ENCODE results near the gene SMG5.

The SMG5 gene

GRCh38 chr1:156203331-156203730, 79.3 kb downstream of the SMG5 start:
- Histone ChIP-seq H3K36me3 (ENCODE audit: control insufficient read depth, insufficient read depth, low read length) (no peaks in the 10 kb centered on the region), H3K27me3 (ENCODE audit: control insufficient read depth, insufficient read depth, low read length) (no peaks in the 10 kb centered on the region), H3K27ac (no peak overlapping the region), H3K79me2 (no peaks in the 10 kb centered on the region), H2AFZ (no peak overlapping the region), H3K4me2 (ENCODE audit: low read length) (no peak overlapping the region), H3K9me3 (ENCODE audit: control insufficient read depth, low read length) (no peaks in the 10 kb centered on the region), H3K9ac (no peak overlapping the region), H3K4me3 (ENCODE audit: low read depth, low read length) (no peak overlapping the region), H3K4me1 (no peaks in the 10 kb centered on the region)
- no peak for TF ChIP-seq CTCF (IDR thresholded peaks at IDR 0.05)

GRCh38 chr1:156200044-156200443, 82.6 kb downstream of the SMG5 start:
- no peak overlapping the region for H3K9ac ChIP-seq
- no peak overlapping the region for H2AFZ ChIP-seq
- TF ChIP-seq CTCF (IDR thresholded peaks at IDR 0.05): no peak
- no peaks in the 10 kb centered on the region for H3K4me1 ChIP-seq
- H3K9me3 ChIP-seq (ENCODE audit: control insufficient read depth, low read length): no peaks in the 10 kb centered on the region
- no peaks in the 10 kb centered on the region for H3K27me3 ChIP-seq (ENCODE audit: control insufficient read depth, insufficient read depth, low read length)
- no peak overlapping the region for H3K4me3 ChIP-seq (ENCODE audit: low read depth, low read length)
- H3K4me2 ChIP-seq (ENCODE audit: low read length): no peak overlapping the region
- no peaks in the 10 kb centered on the region for H3K36me3 ChIP-seq (ENCODE audit: control insufficient read depth, insufficient read depth, low read length)
- H3K79me2 ChIP-seq: peaks cover 14% of the 10 kb centered on the region
- no peak overlapping the region for H3K27ac ChIP-seq
